K562 (cell line): ENCODE measurements around the gene ELAC2. TPM values are rescaled to one million over a fixed set of nuclear protein-coding genes. Genes with fewer than 3 reads are reported as not detected.

ENCODE experiments used
- ATAC-seq: fragments of 200-7000 bp; cut with Tn5 transposase; 3 replicates; pipeline ENCODE4 v1.9.1; 2020; ENCODE audit warnings: moderate library complexity
- BruUV-seq: library from RNA; stranded (reverse); fragments of 400-500 nt; replicated peaks from 2 replicates; lab custom pipeline; 2021; lab: Mats Ljungman, UMichigan
- CTCF ChIA-PET: fragments of 300-600 bp; formaldehyde crosslinking; extraction: SDS; loops from one replicate; lab custom pipeline; 2021; ENCODE audit warnings: low intra/inter-chr PET ratio; lab: Yijun Ruan, JAX
- POLR2A ChIA-PET: fragments of 300-600, 350-650 bp; sonication (Branson Sonifier 250); formaldehyde crosslinking; extraction: SDS; loops from one replicate; lab custom pipeline; 2021; ENCODE audit warnings: antibody characterized with exemption, inconsistent platforms; lab: Yijun Ruan, JAX
- DNase-seq, 4 experiments: peaks; one replicate each; pipeline versions ENCODE4 v3.0.0 to v3.0.0-alpha.2; 2011 to 2018; ENCODE audit warnings: low spot score in 3 of 4, mixed read lengths in 3 of 4; ENCODE audit errors: extremely low read depth in 1 of 4
- FAIRE-seq: peaks from 2 replicates; lab custom pipeline; 2011; peaks lifted over from hg19 to GRCh38; lab: Jason Lieb, UNC
- H2AFZ ChIP-seq: 2 replicates; pipeline ENCODE4 v1.6.0; 2011; ENCODE audit warnings: low read depth, low read length, control low read depth, inconsistent platforms
- H3K27ac ChIP-seq: fragments of 200-600 bp; 3 replicates; pipeline ENCODE4 v1.8.0; 2011; ENCODE audit warnings: low read depth, mild to moderate bottlenecking, control low read depth, inconsistent platforms, low read length, moderate library complexity, mixed read lengths; ENCODE audit errors: extremely low read depth
- H3K27me3 ChIP-seq, 2 experiments: fragments of 300-600 bp in 1 of 2; 2 replicates in 1 of 2; 3 replicates in 1 of 2; pipeline versions ENCODE4 v1.6.0 to v1.8.0; 2011; ENCODE audit warnings: inconsistent platforms in 2 of 2, low read length in 2 of 2, mild to moderate bottlenecking in 1 of 2, mixed read lengths in 1 of 2, moderate library complexity in 1 of 2; ENCODE audit not compliant: control insufficient read depth in 2 of 2, insufficient read depth in 2 of 2
- H3K36me3 ChIP-seq: fragments of 300-600 bp; 3 replicates; pipeline ENCODE4 v1.8.0; 2011; ENCODE audit warnings: mild to moderate bottlenecking, low read length, inconsistent platforms; ENCODE audit not compliant: control insufficient read depth, insufficient read depth
- H3K4me1 ChIP-seq, 2 experiments: fragments of 200-600 bp in 1 of 2; replicated peaks in 1 of 2; 2 replicates in 1 of 2; 3 replicates in 1 of 2; pipeline versions ENCODE4 v1.5.1 to v1.8.0; 2011; ENCODE audit warnings: inconsistent platforms in 2 of 2, low read length in 2 of 2, mild to moderate bottlenecking in 1 of 2, mixed read lengths in 1 of 2, moderate library complexity in 1 of 2; ENCODE audit not compliant: control insufficient read depth in 2 of 2, insufficient read depth in 2 of 2
- H3K4me2 ChIP-seq: 2 replicates; pipeline ENCODE4 v1.6.1; 2011; ENCODE audit warnings: low read length, control low read depth, inconsistent platforms, mixed read lengths; ENCODE audit not compliant: insufficient read depth
- H3K4me3 ChIP-seq: fragments of 200-600 bp; sonication (generic), shearing (Covaris generic); 2 replicates; pipeline ENCODE4 v1.5.1; 2016; ENCODE audit warnings: control low read depth, inconsistent platforms
- H3K79me2 ChIP-seq: fragments of 200-600 bp; 3 replicates; pipeline ENCODE4 v1.8.0; 2011; ENCODE audit warnings: low read length, inconsistent platforms; ENCODE audit not compliant: control insufficient read depth, insufficient read depth
- H3K9ac ChIP-seq, 2 experiments: 2 replicates each; pipeline versions ENCODE4 v1.6.0 to v1.6.1; 2011; ENCODE audit warnings: low read depth in 2 of 2, low read length in 2 of 2, control low read depth in 1 of 2, inconsistent platforms in 1 of 2, mild to moderate bottlenecking in 1 of 2, mixed read lengths in 1 of 2; ENCODE audit not compliant: insufficient read depth in 1 of 2
- H3K9me1 ChIP-seq: one replicate; pipeline ENCODE4 v1.6.0; 2011; ENCODE audit warnings: inconsistent platforms, mild to moderate bottlenecking, low read length, moderate library complexity; ENCODE audit not compliant: control insufficient read depth, insufficient read depth
- H3K9me3 ChIP-seq: replicated peaks from 2 replicates; pipeline ENCODE4 v1.5.1; 2011; ENCODE audit warnings: low read depth, low read length, inconsistent platforms; ENCODE audit not compliant: control insufficient read depth, insufficient read depth
- H4K20me1 ChIP-seq: replicated peaks from 2 replicates; pipeline ENCODE4 v1.6.1; 2011; ENCODE audit warnings: low read length, inconsistent platforms, mixed read lengths; ENCODE audit not compliant: control insufficient read depth, insufficient read depth
- CXXC5 ChIP-seq: fragments of 250-450 bp; sonication (Bioruptor Pico); IDR thresholded peaks from 2 replicates; pipeline ENCODE4 v1.8.0; 2022; ENCODE audit warnings: inconsistent platforms, mild to moderate bottlenecking, moderate library complexity
- FOXM1 ChIP-seq, 2 experiments: fragments of 450-650 bp in 1 of 2; sonication (generic) in 1 of 2; formaldehyde crosslinking in 1 of 2; IDR thresholded peaks; 2 replicates each; pipeline versions ENCODE4 v1.6.1 to v1.9.0; 2017 to 2022; ENCODE audit warnings: low read depth in 2 of 2, mild to moderate bottlenecking in 2 of 2, missing genetic modification reagents in 1 of 2, moderate library complexity in 1 of 2
- IFI16 ChIP-seq: fragments of 250-450 bp; sonication (Bioruptor Pico); IDR thresholded peaks from 2 replicates; pipeline ENCODE4 v2.1.2; 2022; ENCODE audit warnings: mild to moderate bottlenecking, inconsistent platforms
- PHB ChIP-seq: fragments of 250-450 bp; sonication (Bioruptor Pico); IDR thresholded peaks from 2 replicates; pipeline ENCODE4 v1.5.0; 2021
- SRSF7 ChIP-seq: fragments of 200-400 bp; formaldehyde crosslinking; optimal IDR thresholded peaks from 2 replicates; pipeline ENCODE3; 2017; ENCODE audit warnings: mild to moderate bottlenecking, low read depth, low read length
- TAF7 ChIP-seq: fragments of 450-650 bp; IDR thresholded peaks from 2 replicates; pipeline ENCODE4 v1.6.1; 2016; ENCODE audit warnings: missing genetic modification characterization, missing compliant biosample characterization
- TBP ChIP-seq: optimal IDR thresholded peaks from 2 replicates; pipeline ENCODE3; 2011; ENCODE audit warnings: low read depth, low read length, improper control_type of control experiment
- ZNF263 ChIP-seq: sonication (generic); formaldehyde crosslinking; IDR thresholded peaks from 2 replicates; pipeline ENCODE4 v1.8.0; 2022; ENCODE audit warnings: mild to moderate bottlenecking, missing genetic modification reagents, borderline replicate concordance
- ZNF3 ChIP-seq: fragments of 250-450 bp; sonication (Bioruptor Pico); IDR thresholded peaks from 2 replicates; pipeline ENCODE4 v1.5.0; 2021; ENCODE audit warnings: mild to moderate bottlenecking, moderate library complexity
- ZNF324 ChIP-seq: fragments of 250-450 bp; sonication (Bioruptor Pico); IDR thresholded peaks from 2 replicates; pipeline ENCODE4 v1.4.0; 2020; ENCODE audit warnings: mild to moderate bottlenecking
- ZNF785 ChIP-seq: fragments of 250-450 bp; sonication (Bioruptor Pico); IDR thresholded peaks from 2 replicates; pipeline ENCODE4 v1.4.0; 2020; ENCODE audit warnings: mild to moderate bottlenecking
- WGBS: fragments of 100-300 bp; shearing (Covaris generic); methylation state at CpG from one replicate; pipeline ENCODE4 v1.1.6; 2016; ENCODE audit warnings: low coverage, mixed read lengths; ENCODE audit not compliant: insufficient coverage; ENCODE audit errors: missing lambda C conversion rate; 5-methylcytosine and 5-hydroxymethylcytosine counted together
- in situ Hi-C: fragments of 300-500 bp; cut with MboI; formaldehyde crosslinking; loops from 4 replicates; pipeline ENCODE4 v1.15.0; 2018; ENCODE audit warnings: inconsistent platforms, mixed read lengths
- intact Hi-C: fragments of 100-400 bp; cut with micrococcal nuclease; formaldehyde crosslinking; loops from 2 replicates; pipeline ENCODE4 v1.14.2; 2022
- polyA plus RNA-seq, 8 experiments: library from polyadenylated mRNA; depleted of rRNA in 4 of 8; stranded (reverse) in 5 of 8; unstranded in 3 of 8; fragments of >200 nt; fragmentation: Nextera tagmentation in 2 of 8; fragmentation: Illumina TruSeq in 1 of 8; extraction: Ambion mirVana in 2 of 8; extraction: Trizol in 1 of 8; gene quantifications; 2 replicates each; pipeline versions ENCODE4 v1.2.1 to v1.2.3, GENCODE V29; 2011 to 2014; ENCODE audit warnings: inconsistent platforms in 1 of 8, missing spikeins in 1 of 8
- total RNA-seq, 7 experiments: library from RNA; depleted of rRNA in 6 of 7; stranded (reverse); fragments of >200 nt in 6 of 7; fragmentation: Illumina TruSeq in 2 of 7; extraction: Trizol in 2 of 7; gene quantifications; 2 replicates each; pipeline versions ENCODE4 v1.2.1 to v1.2.3, GENCODE V29; 2011 to 2021; ENCODE audit warnings: low replicate concordance in 1 of 7
- TF ChIP-seq, protein P1 (sequence below): fragments of 250-450 bp; sonication (Bioruptor Pico); IDR thresholded peaks from 2 replicates; pipeline ENCODE4 v1.8.0; 2022; ENCODE audit warnings: moderate library complexity, mild to moderate bottlenecking, inconsistent platforms

The ELAC2 gene
- total and polyA plus RNA-seq, 9 of the 15 experiments (the other 6 are each of a cell fraction or from before 2014, with no cell fraction given), result 4.5 to 129 (median 70.6) TPM

DNA sequence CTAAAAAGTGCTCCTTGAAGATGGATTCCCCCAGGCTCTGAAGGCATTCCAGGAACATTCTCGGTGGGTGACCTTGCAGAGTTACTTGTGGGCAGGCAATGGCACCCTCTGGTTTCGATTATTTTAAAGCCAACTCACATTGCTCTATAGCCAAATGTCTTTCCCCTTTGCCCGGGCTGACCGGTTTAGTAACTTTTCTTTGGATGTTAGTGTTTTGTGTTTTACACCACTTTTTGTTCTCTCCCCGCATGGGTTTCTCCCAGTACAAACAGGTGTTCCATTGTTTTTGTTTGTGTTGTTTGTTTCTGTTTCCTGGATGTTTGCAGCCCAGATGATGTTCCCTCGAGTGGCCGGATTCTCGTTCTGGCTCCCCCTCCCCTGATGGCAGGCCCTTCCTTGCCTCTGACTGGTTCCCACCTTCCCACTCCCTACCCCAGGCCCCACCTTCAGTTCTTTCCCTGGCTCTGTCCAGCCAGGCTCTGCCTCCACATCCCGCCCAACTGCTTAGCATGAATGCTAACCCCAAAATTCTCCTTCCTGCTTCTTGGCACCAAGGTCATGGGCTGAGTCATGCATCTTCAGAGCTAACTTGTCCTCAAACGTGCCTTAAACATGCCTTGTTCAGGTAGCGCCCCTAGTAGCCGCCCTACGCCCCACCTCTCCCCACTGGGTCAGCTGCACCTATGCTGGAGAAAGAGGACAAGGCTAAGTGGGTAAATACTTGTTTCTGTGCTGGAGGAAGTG lies 40.6 kb downstream of the ELAC2 start:
- Histone ChIP-seq H3K27ac (no peak overlapping the region), H3K9me1 (no peaks in the 10 kb centered on the region)
- TF ChIP-seq FOXM1 (IDR thresholded peaks at IDR 0.05; ENCODE audit: low read depth) (no peak), FOXM1 (CRISPR knock-in tag; IDR thresholded peaks at IDR 0.05; ENCODE audit: low read depth) (no peak), PHB (CRISPR knock-in tag) (no peak), IFI16 (CRISPR knock-in tag) (no peak), TAF7 (tag) (no peak), SRSF7 (no peak), ZNF3 (CRISPR knock-in tag) (no peak), ZNF263 (CRISPR knock-in tag) (no peak), ZNF785 (CRISPR knock-in tag) (no peak), TBP (no peak), ZNF324 (CRISPR knock-in tag) (no peak), CXXC5 (no peak)
- TF ChIP-seq, protein P1, sequence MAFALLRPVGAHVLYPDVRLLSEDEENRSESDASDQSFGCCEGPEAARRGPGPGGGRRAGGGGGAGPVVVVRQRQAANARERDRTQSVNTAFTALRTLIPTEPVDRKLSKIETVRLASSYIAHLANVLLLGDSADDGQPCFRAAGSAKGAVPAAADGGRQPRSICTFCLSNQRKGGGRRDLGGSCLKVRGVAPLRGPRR (CRISPR knock-in tag), result no peak
- TF ChIP-seq, all 486 proteins: peak for 0
- 2% methylated on average over 10 of the region's 13 CpGs for WGBS
- ATAC-seq (no peak), FAIRE-seq (no peak), DNase-seq (no peak)
- Histone ChIP-seq H3K9me3 (no peaks in the 10 kb centered on the region), H3K4me2 (no peak overlapping the region), H3K4me1 (peaks cover 0 to 8% of the 10 kb centered on the region in 2 experiments; a peak in 1 of 5 replicates), H3K27me3 (peaks cover 5 to 38% of the 10 kb centered on the region in 2 experiments; a peak in 3 of 5 replicates), H4K20me1 (no peaks in the 10 kb centered on the region), H3K4me3 (no peak overlapping the region), H3K9ac (no peak overlapping the region), H2AFZ (no peak overlapping the region), H3K36me3 (no peaks in the 10 kb centered on the region), H3K79me2 (no peaks in the 10 kb centered on the region)
- ChIA-PET CTCF (no interaction called here), POLR2A (interaction anchor here (0.7 kb wide), 1 partner anchor 611 kb away, joined by 3 read pairs; no protein-coding TSS in a partner anchor)
- intact Hi-C loops (no loop called here), in situ Hi-C loops (no loop called here)
- no TSS peak for BruUV-seq
